Fibroblast of peridontal ligament (primary cell): Measurements from ENCODE around the gene ANAPC5.

Source experiments
- DNase-seq: peaks from one replicate; pipeline ENCODE4 v3.0.0-alpha.2; 2010; ENCODE audit errors: extremely low read depth

Gene ANAPC5

DNA sequence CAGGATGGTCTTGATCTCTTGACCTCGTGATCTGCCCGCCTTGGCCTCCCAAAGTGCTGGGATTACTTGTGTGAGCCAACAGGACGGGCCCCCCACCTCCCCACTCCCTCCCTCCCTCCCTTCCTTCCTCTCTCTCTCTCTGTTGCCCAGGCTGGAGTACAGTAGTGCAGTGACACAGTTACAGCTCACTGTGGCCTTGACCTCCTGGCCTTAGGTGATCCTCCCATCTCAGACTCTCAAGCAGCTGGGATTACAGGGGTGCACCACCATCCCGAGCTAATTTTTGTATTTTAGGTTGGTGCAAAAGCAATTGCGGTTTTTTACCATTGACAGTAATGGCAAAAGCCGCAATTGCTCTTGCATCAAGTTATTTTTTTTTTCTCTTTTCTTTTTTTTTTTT, 19.2 kb upstream of the ANAPC5 start:
- no peak for DNase-seq

DNA sequence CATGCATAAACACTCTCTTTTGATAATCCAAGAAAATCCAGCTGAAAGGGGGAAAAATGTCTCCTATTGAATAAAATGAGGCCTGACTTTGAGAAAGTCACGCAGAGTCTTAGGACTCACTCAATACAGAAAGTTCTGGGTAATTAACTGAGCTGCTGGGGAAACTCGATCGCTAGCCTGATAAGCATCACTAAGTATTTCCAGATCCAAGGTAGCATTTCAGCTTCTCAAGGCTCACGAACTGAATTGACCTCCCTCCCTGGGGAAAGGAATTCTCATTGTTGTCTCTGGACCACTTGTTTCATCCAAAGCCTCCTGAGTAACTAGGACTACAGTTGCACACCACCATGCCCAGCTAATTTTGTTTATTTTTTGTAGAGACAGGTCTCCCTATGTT, 13.8 kb upstream of the ANAPC5 start:
- peak; percentile 18 for DNase-seq

DNA sequence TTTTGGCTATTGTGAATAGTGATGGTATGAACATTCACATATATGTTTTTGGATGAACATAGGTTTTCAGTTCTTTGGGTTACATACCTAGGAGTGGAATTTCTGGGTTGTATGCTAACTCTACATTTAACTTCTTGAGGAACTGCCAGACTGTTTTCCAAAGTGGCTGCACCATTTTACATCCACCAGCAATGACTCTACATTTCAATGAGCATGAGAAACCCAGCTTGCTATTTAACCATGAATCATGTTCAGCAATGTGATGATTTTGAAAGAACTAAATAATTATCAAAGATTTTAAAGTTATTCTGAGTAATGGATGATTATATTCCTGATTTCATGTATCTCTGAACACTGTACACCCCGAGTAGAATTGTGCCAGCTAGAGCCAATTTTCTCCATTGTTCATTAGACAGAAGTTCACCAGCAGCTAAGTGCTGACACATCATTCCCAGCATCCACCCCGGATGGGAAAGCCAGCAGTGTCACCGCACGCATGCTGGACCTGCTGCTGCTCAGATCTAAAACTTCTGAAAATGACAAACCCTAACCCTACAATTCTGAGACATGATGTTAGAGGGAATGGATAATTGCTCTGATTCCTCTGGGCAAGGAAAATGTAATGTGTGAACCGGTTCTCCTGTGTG, 13.3 kb upstream of the ANAPC5 start:
- DNase-seq, result peak; percentile 39

DNA sequence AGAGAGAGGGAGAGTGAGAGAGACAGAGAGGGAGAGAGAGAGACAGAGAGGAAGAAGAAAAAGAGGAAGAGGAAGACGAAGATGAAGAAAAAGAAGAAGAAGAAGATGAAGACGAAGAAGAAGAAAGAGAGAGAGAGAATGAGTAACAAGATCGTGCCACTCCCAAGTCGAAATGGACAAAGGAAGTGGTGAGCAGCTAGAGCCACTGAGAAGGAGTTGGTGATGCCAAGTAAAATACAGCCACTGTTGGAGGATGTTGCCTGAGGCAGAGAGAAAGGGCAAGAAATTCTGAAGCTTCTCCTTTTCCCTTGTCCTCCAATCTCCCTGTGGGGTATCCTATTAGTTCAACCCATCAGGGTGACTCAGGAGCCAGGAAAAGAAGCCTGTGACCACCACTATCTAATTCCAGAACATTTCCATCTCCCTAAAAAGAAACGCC, 12.5 kb upstream of the ANAPC5 start:
- peak; percentile 11 for DNase-seq

DNA sequence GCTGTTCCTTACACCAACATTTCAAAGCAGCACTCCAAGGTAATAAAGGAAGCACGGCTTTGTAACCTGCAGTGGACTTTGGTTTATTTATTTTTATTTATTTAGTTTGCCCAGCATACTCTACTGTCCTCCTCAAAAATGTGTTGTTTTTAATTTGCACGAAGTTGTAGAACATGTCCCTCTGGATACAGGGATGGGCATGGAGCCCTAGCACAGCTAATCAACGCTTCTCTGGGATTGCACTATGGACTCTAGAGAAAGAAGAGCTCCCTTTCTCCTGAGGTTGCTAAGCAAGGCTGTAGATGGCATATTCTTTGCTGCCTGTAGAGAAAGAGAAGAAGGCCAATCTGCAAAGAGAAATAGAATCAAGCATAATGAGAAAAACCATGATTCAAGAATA, 5.9 kb upstream of the ANAPC5 start:
- DNase-seq, result no peak

DNA sequence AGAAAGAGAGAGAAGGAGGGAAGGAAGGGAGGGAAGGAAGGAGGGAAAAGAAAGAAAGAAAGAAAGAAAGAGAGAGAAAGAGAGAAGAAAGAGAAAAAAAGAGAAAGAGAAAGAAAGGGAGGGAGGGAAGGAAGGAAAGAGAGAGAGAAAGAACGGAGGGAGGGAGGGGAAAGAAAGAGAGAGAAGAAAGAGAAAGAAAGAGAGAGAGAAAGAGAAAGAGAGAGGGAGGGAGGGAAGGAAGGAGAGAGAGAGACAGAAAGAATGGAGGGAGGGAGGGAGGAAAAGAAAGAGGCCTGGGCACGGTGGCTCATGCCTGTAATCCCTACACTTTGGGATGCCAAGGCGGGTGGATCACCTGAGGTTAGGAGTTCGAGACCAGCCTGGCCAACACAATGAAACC, 5.1 kb upstream of the ANAPC5 start:
- DNase-seq, result no peak

DNA sequence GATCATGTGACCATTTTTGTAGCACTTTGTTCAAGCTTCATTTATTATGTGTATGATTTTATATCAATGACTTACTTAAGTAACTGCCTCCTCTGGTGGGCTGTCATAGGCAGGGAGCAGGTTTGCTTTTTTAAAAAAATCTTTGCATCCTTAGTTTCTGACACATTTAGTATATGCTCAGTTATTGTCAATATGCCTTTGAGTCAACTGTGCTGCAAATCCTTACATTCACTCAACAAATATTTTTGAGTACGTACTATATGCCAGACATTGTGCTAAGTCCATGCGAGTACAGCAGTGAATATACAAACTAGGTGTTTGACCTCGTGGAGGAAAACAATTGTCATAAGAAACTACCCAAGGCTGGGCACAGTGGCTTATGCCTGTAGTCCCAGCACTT, 4.4 kb upstream of the ANAPC5 start:
- DNase-seq, result no peak

DNA sequence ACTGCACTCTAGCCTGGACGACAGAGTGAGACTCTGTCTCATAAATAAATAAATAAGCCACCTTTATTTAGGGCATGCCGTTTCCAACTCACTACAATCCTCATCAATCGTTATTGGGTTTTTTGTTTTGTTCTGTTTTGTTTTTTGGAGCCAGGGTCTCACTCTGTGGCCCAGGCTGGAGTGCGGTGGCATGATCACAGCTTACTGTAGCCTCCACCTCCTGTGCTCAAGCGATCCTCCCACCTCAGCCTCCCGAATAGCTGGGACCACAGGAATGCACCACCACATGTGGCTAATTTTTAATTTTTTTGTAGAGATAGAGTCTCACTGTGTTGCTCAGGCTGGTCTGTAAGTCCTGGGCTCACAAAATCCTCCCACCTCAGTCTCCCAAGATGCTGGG, 3.6 kb upstream of the ANAPC5 start:
- DNase-seq, result no peak

DNA sequence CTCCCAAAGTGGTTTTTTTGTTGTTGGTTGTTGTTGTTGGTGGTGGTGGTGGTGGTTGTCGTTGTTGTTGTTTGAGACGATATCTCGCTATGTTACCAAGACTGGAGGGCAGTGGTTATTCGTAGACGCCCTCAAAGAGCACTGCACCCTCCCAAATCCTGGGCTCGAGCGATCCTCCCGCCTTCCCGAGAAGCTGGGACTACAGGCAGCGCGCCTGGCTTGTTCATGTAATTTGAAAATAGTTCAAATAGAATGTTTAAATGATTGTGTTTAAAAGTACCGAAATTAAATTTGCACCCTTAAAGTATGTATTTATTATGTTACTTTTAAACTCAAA, 439 bp upstream of the ANAPC5 start:
- no peak for DNase-seq

DNA sequence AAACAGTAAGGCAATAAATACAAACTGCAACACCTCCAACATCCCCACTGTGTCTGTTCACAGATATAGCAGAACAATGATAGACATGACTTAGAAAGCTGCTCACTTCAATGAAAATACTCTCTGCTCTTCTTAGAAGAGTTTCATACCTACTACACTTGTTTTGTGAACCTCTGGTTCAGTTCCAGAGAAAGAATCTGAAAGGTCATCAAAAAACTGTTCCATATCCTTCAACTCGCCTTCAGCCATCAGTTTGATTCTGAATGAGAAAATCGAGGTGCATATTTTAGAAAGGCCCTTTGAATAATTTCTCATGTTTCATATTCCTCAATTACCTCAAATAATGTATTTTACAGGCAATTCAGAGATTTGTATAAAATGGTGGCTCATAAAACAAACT, 5.5 kb downstream of the ANAPC5 start:
- DNase-seq, result no peak

DNA sequence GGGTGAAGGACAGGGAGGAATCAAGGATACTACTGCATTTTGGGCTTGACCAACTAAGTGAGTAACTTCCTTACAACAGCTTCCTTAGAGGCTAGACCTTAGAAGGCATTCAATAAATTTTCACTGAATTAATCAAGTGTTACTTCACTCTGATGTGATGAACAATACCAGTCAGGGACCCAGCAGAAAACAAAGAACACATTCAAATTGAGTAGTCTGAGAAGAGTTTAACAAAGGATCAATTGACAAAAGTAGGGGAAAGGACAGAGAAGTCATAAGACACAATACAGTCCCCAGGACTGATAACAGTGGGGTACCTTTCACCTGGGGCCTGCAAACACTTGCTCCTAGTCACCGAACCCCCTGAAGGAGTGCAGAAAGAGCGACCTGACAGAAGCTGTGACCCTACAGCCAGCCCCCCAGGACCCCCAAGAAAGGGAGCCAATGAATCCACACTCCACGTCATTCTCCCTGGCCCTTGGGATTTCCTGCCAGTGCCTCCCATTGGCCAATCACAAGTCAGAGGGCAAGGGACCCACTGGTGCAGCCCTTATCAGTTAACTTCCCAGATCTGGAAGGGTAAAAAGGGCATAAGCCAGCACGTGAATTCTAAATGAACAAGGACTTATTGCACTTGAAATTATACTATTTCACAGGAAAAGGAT, 6.9 kb downstream of the ANAPC5 start:
- no peak for DNase-seq

DNA sequence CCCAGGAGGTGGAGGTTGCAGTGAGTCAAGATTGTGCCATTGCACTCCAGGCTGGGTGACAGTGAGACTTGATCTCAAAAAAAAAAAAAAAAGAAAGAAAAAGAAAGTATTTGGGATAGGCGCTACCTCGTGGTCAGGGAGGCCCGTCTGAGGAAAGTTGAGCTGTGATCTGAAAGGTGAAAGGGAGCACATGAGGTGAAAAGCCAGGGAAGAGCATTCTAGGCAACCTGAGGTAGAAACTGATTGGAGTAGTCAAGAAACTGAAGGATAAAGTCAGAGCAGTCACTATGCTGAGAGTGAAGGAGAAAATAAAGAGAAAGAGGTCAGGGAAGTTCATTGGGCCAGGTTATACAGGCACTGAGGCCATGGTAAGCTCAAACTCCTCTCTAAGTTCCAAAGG, 7.7 kb downstream of the ANAPC5 start:
- no peak for DNase-seq

DNA sequence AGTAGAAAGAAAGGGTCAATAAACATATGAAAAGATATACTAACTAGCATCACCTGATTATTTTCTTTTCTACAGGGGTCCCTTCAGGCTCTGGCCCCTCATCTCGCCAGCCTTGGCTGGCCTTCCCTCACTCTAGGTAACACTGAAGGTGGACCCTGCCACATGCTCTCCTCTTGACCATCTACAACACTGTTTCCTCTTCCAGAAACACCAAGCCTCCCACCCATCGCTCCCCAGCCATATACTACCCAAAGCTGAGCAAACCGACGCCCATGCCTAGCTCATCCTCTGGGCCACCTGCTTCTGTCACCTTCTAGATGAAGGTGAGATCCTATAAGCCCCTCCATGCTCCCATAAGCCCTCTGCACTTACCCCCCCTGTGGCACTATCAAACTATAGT, 14.8 kb downstream of the ANAPC5 start:
- DNase-seq, result no peak

DNA sequence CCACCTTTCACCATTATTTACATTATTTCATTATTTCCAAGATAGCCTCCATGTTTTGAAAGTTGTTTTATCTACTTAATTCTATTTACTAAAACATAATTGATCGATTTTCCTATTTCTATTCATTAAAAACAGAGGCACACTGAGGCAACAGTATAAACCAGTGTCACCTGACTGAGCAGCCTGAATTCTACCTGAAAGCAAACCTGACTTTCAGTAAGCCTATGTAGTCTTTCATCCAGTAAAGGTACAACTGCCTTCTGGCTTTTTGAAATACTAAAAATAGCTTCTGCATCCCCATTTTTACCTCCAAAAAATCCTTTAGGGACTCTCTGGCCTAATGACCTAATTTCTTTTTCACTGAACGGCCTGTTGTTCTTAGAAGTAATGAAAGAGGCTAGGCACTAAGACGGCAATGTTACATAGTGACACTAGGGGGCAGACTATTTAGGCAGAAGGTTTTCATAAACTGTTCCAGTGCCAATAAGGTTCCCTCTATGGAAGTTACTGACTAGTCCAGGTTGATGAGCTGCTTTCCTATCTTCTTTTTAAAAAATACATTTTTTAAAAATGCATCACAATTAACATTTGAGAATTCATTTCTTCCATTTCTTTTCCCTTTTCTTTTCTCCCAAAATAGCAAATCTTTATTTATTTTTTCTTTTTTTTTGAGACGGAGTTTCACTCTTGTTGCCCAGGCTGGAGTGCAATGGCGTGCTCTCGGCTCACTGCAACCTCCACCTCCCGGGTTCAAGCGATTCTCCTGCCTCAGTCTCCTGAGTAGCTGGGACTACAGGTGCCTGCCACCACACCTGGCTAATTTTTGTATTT, 17.5 kb downstream of the ANAPC5 start:
- DNase-seq, result peak; percentile 85

DNA sequence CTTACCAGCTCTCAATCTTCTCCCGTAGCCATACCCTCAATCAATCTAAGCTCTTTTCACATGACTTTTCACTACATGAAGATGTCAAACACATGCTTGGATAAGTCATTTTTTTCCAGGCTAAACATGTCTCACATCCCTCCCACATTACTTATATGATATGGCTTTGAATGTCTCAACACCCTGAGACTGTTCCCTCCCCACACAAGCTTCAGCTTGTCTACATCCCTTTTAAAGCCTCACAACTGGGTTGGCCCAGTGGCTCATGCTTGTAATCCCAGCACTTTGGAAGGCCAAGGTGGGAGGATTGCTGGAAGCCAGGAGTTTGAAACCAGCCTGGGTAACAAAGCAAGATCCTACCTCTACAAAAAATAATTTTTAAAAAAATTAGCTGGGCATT, 18.5 kb downstream of the ANAPC5 start:
- DNase-seq, result no peak

DNA sequence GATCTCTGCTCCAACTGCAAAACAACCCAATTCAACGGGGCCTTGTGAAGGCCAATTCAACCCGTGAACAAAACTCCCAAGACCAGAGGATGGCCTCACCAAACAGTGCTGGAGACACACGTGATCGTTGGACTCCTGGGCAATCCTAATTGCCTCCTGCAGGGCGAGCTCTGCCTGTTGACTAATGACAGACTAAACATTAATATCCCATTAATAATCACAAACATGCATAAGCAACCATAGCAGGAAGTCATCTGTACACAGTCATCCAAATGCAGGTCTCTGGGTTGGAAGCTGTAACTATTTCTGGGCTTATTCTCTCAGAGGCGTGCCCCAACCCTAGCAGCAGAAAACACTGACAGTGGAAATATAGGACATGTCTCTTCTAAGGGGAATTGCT, 21.0 kb downstream of the ANAPC5 start:
- no peak for DNase-seq

DNA sequence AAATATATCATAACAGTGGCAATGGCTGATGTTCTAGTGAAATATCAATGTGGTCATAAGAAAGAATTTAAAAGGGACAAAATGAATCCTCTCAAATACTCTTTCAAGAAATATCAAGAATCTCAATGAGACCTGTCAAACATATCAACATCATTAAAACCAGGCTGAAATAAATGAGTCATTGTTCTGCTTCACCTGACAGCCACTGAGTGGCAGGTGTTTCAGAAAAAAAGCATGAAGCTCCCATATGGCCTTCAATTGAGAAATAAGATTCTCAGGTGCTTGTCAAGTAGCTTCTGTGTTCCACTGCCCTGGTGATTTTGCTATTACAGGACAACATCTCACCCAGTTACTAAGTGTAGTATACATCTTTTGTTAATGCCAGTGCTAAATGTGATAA, 21.5 kb downstream of the ANAPC5 start:
- no peak for DNase-seq

DNA sequence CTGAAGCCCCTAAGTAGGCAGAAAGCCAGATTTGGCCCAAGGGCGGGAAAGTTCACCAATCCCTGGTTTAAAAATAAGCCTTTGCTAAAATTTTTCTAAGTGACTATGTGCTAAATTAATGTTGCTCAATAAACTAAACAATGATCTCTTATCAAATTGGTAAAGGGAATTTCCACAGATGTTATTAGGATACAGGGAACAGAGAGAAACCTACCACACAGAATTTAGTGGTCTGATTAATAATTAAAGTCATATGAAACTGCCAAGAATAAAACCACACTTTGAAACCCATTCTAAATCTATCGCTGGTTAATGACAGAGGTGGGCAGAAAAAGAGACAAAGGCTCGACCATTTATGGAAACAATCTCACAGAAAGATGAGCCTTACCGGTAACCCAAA, 22.0 kb downstream of the ANAPC5 start:
- no peak for DNase-seq

DNA sequence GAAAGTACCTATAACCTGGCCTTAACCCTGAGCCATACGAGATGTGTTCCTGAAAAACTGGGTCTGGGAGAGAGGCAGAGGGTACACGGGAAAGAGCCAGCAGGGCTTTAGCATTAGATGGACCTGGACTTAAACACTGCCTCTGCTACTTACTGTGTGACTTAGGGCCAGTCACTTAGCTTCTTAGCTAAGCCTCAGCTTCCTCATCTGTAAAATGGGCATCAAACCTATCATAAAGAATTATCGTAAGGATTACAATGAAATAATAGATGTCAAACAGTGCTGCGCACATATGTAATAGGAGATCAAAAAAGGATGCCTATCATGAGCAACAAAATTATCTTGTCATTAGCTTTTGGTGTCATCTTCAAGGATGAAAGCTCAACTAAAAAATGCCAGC, 23.6 kb downstream of the ANAPC5 start:
- no peak for DNase-seq

DNA sequence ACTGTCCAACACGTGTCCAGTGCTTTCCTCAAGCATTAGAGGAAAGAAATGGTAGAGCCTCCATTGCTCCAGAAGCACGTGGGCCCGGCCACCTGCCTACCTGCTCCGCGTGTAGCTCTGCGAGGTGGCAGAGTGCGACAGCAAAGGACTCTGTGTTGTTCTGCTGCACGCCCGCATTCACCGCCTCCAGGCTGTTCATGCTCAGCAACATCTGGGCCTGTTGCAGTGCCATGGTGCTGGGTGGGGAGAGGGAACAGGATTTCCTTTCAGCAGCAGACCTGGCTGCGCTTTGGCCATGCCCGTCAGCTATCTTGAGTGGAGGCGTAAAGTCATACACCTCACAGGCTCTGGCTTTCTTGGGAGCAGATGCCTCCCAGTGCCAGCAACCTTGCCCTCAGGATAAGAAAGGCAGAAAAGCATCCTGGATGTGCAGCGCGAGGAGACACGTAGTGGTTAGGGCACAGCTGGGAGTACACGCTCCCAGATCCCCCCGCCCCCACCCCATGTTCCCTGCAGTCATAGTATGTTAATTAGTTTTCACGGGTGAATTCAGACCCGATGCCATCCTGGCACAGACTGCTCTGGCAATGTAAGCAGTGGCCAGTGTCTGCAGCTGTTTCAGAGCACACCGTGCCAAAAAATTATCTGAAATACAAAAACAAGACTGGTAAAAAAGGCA, 25.1 kb downstream of the ANAPC5 start:
- peak; percentile 20 for DNase-seq

DNA sequence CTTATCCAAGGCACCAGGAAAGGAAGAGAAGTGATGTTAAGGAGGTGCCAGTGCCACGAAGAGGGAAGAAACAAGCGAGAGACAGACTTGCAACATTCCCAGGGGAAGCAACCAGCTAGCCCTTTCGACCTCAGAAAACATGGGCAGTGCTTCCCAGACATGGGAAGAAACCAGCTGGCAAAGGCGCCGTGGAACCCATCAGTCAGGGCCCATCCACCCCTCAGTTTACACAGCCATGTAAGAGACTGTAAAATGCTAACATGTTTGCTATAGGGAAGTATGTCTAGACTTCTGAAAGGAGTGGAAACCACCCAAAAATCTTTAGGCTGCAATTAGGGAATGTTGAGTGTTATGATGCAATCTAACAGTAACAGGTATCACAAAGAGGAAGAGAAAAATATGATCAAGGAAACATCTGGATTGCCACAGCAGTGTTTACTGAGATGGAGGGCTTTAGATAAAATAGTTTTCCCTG, 26.3 kb downstream of the ANAPC5 start:
- peak; percentile 15 for DNase-seq

DNA sequence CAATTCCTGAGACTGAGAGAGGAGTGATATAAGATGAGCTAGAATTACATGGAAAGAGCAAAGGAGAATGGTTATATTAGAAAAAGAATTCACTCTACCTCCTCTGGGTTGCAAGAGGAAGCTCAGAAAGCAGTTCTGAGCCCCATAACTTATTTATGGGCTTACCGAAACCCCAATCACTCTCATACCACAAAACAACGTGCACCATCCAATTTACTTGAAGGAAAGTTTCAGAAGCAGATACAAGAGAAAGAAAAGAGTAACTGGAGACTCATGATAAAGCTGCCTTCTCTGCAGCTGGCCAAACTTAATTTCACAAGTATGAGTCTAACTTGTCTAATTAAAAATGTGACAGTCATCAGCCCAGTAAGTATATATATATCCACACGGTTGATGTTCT, 28.3 kb downstream of the ANAPC5 start:
- DNase-seq, result no peak
